HG02588 (cell line): ENCODE measurements around the gene STX16.

Source experiments
- ATAC-seq: cut with Tn5 transposase; IDR thresholded peaks from one replicate; pipeline ENCODE4 v1.9.1; 2021; ENCODE audit warnings: mild to moderate bottlenecking, moderate library complexity; ENCODE audit not compliant: unreplicated experiment

The STX16 gene, protein sequence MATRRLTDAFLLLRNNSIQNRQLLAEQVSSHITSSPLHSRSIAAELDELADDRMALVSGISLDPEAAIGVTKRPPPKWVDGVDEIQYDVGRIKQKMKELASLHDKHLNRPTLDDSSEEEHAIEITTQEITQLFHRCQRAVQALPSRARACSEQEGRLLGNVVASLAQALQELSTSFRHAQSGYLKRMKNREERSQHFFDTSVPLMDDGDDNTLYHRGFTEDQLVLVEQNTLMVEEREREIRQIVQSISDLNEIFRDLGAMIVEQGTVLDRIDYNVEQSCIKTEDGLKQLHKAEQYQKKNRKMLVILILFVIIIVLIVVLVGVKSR

DNA sequence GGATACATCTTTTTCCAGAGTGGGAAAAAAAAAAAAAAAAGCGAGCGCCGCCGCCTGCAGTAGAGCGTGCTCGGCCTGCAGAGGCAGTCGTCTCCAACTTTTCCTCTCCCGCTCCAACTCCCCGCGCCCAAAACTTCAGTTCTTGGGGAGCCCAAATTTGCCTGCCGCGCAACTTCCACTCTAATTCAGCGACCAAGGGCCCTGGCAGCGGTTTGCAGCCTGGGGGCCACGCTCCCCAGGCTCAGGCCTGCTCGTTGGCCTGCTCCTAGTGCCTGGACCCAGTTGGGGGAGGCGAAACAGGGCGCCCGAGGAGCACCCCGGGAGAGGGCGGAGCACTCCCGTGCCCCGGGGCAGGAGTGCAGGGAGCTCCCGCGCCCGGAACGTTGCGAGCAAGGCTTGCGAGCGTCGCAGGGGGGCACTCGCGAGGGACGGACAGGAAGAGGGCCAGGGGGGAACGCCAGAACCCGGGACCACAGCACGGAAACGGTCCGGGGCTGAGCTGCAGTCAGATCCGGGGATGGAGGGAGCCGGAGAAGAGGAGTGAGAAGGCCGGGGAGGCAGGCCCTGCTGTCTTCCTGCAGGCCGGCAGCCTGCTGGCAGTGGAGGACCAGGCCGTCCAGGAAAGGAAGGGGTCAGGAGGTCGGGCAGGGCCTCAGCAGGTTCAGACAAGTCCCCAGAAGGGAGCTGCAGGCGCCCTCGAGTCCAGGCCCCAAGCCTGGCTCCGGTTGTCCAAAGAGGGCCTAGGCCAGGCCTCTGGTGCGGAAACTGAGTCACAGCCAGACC is at the start of gene STX16:
STX16 (plus strand) TSS at position 508 of the 783 bp plus-strand sequence. CDS start 724 bp downstream, outside the sequence.
- peak; percentile 64 for ATAC-seq

DNA sequence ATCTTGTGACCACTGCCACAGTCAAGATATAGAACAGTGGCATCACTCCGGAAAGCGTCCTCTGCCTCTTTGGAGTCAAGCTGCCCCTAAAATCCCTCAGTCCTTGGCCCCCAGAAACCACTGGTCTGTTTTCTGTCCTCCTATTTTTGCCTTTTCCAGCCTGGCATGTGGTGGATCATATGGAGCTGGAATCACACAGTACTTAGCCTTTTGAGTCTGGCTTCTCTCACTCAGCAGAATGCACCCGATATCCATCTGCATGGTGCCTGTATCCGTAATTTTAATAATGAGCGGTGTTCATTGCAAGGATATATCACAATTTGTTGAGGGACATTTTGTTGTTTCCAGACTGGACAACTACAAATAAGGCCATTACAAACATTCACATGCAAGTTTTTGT is 49.0 kb upstream of the STX16 start:
- no peak for ATAC-seq

DNA sequence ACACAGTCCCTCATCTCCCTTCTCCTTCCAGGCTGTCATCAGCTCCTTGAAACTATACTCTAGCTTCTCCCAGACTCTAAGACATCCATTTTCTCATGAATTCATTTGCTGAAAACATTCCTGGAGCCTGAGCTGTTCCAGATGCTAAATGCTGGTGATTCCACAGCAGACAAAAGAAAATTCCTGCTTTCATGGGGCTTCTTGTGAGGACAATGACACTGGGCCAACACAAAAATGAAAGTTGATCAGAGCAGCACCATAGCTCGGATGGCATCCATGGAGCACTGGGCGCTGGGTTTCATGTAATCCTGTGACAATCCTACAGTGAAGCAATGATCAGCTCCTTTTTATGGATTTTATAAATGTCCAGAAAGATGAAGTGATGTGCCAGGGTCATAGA is 47.4 kb upstream of the STX16 start:
- ATAC-seq: no peak

DNA sequence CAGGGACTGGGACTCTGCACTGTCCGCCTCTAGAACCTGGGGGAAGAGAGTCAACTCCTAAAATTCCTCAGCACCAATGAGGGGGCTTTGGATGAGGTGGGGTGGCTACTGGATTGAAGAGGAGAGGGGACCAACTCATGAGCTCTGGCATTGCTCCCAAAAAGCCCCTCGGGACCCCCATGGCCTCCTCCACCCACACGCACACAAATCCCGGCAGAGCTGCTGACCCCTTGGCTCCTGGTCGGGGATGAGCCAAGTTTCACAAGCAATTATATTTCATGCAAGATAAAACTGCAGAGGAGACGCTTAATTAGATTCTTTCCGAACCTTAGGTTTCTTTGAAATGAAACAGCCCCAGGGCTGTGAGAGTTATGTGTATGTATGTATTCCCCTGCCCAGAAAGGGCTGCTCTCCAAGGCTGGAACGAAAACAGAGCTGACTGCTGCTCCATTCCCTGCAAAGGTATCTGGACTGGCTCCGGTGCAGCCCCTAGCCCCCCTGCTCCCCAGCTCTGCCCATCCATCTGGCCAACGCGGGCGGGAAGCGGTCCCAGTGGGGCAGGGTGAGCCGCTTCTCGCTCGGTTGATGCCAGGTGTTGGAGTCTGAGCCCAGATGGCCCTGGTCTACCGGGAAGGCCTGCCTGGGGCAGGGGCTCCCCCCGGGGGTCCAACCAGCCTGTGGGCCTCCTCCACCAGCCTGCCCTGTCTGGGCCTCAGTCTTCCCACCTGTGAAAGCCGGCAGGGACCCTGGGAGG is 46.8 kb upstream of the STX16 start:
- ATAC-seq: no peak

DNA sequence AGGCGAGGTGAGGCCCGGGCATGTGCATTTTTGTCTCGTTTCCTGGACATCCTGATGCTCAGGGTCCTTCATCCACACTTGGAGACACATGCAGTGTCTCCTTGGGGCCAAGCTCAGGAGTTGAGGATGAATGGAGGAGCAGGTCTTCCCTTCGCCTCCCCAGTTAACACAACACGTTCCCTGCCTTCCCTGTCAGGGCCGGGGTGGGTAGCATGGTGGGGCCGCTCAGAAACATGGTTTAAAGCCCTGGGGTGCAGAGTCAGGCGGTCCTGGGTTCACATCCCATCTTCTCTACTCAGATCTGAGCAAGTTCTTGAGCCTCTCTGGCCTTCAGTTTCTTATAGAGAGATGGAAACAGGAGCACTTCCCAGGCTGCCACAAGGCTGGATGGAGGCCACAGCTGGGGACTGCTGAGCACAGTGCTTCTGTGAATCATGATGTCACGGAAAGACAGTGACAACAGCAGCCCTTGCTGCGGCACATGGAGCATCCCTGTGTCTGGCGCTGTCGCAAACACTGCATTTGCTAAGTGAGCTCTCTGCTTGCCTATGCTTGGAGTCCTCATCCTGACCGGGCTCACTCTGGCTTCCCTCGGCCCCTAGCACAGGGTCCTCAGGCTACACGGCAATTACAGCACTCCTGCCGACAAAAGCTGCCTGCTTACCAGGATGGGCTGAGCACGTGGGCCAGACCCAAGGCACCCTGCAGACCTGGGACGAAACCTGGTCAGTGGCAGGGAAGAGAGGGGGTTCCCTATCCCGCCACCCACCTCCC is 45.6 kb upstream of the STX16 start:
- no peak for ATAC-seq

DNA sequence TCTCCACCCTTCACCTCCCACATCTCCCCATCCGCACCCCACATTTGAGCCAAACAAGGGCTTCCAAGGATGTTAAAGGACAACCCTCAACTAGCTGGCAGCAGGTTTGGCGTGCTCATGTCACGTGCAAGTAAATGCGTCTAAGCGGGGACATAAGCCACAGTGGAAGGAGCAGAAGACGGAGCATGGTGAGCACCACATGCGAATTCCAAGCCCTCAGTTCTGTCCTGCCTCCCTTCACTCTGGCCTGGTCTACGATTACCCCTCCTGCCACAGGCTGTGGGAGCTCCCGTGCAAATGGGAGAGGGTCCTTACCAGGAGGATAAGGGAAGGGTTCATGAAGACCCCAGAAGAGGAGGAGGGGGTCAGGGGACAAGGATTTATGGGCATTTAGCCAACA is 44.9 kb upstream of the STX16 start:
- no peak for ATAC-seq

DNA sequence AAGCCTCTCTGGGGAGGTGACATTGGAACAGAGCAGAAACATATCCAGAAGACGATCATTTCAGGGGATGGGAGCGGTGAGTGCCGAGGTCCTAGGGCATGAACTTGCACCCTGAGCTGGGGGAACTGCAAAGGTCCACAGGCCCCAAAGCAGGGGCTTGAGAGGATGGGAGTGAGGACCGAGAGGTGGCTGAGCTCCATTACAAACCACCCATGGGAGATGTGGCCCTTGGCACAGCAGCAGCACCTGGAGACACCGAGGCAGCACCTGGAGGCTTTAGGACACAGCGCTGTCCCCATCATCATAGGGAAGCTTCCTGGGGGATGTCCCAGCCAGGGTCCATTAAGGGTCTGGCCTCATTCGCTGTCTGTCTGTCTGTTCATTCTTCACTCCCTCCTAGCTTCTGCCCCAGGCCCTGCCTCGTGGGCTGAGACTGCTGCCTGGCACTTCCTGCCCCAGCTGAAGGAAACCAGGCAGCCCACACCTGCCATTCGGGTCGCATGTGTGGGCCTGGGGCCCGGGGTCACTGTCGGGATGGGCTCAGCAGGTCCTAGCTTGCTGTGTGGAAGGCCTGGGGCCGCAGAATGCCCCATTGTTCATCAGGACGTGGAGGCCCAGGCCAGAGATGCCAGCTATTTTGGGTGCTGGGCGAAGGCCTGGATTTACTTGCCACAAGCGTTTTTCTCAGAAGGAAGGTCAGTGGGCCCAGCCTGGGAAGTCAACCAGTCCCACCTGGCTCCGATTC is 42.8 kb upstream of the STX16 start:
- ATAC-seq: no peak

DNA sequence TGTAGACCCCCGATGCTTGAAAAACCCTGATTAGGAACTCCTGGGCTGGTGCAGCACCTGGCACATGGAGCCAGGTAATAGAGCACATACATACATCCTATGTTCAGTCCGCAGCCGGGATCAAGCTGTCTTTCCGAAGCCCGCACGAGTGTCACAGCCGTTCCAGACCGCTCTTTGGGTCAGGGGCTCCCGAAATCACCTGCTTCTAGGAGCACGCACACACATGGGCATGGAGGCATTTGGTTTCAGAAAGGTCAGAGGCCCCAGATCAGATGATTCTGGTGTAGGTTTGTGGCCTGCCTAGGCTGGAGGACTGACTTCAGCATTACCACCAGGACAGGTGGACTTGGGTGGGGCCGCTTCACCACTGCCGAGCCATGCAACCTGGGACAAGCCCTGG is 42.1 kb upstream of the STX16 start:
- ATAC-seq: no peak

DNA sequence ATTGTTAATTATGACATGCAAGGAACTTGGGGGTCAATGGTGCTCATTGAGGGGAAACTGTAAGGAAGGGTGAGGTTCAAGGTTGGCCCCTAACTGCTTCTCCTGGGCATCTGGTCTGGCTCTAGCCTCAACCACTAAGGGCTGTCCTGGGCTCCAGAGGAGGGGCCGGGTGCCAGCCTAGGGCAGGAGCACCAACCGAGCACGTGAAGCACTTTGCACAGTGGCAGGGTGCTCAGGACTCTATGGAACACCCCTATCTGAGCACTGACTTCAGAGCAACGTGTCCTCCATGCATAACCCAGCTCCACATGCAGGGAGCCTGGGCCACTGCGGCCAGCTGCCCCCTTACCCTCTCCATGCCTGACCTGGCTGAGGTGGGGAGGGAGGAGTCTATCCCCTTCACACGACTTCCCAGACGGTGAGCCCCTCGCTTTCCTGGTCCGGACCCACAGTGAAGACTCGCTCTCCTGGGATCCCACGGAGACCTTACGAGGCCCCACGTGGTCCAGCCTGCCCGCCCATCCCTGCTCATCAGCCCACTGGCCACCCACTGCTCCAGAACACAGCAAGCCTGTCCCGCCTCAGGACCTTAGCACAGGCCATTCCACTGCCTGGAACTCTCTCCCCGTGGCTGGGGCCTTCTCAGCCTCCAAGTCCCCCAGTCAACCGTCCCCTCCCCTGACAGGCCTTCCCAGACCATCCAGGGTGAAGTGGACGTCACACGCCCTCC is 40.8 kb upstream of the STX16 start:
- no peak for ATAC-seq

DNA sequence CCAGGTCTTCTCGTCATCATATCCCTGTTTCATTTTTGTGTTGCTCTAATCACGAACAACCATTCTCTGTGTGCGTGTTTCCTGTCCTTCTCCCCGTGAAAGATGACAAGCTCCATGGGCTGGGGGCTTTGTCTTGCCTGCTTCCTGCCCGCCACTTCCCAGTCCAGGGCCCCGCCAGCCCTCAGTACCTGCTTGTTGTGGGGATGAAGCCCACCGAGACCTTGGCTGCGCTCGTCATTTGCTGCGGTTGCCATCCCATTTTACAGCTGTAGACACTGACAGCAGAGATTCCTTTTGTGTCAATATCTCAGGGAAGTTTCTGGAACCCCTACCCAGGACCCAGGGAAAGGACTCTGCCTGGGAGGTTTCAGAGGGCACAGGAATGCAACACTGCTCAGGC is 40.3 kb upstream of the STX16 start:
- no peak for ATAC-seq

DNA sequence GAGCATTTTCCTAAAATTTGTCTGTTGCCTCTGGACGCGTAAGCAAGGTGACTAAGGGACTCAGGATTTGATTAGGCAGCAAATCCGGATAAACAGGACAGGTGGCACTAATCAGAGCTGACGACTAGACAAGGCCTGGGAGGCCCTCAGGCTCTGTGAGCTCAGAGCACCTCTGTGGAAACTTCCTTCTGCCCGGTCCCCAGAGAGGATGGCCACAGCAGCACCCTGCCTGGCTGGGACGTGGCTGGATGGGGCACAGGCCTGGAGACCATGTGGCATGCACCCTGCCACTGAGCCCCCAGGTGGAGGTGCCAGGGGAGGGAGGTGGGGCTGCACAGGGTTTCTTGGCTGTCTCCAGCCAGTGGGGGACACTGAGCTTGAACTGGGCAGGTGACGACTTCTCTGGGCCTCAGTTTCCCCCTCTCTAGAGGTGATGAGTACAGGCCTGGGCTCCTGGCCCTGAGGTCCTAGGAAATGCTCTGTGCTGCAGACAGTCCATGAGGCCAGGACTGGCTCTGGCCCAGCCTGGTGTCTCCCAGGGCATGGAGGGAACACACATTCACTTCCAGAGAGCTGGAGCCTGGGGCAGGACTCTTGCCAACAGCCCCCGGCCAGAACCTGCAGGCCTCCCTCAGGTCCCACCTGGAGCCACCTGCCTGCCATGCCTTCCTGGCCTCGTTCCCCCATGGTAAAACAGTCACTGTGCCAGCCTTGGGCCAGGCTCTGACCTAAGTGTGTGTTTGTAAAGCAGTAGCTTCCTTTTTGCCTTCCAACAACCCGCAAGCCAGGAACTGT is 39.6 kb upstream of the STX16 start:
- ATAC-seq: no peak

DNA sequence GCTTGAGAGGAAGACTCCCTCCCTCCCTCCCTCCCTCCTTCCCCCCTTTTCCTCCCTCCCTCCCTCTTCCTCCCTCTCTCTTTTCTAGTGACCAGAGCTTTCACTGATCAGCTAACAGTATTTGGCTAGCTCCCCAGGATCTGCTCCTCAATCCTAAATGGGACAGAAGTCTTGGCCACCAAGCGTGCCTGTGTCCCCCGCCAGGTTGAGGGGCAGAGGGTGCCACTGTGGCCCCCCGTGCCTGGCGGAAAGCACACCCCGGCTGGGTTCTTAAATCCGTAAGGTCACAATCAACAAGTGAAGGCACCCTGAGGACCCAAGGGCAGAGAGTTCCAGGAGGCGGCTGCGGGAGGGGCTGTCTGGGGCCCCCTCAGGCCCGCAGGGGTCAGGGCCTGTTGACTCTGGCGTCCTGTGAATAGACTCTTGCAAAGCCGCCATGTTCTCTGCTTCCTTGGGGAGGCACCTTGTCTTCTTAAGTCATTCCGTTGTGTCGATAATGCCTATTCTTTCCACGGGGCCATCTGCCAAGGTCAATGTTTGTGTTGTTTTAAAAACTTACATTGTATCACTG is 38.9 kb upstream of the STX16 start:
- ATAC-seq: no peak

DNA sequence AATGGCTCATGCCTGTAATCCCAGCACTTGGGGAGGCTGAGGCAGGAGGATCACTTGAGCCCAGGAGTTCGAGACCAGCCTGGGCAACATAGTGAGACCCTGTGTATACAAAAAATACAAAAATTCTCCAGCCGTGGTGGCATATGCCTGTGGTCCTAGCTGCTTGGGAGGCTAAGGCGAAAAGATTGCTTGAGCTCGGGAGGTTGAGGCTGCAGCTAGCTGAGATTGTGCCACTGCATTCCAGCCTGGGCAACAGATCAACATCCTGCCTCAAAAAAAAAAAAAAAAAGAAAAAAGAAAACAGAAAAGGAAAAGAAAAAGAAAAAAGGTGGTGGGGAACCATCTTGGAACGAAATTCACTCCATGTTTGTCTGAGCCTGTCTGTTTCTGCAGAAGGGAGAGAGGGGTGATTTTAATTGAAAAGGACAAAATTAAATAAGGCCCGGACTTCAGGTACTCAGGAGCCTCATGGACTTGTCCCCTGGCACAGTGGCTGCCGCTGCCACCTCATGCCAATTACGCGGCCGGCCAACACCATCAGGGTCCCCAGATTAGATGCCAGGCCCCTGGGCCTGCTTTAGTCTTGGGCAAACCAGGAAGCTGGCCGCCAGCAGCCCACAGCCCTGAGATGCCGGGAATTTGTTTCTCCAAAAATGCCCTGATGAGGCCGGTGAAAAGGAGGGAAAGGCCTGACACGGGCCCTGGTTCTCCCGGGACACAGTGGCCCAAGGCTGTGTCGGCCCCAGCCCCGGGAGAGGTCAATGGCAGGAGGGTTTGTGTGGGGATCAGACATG is 37.8 kb upstream of the STX16 start:
- no peak for ATAC-seq

DNA sequence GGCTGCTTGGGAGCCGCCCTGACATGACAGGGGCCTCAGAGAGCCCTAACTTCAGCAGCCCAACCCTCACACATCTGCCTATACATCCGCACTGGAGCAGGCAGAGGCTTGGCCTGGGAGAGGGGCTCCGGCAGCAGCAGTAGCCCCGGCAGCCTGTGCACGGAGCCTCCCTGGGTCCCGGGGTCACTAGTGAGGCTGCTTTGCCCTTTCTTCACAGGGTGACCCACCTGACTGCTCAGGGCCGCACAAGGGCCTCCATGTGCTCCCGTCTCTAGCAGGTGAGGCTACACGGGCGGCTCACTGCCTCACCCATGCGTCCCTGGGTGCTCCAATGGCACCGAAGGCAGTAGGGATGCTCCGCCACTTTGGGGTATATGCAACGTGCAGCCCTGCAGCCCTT is 36.7 kb upstream of the STX16 start:
- ATAC-seq: no peak

DNA sequence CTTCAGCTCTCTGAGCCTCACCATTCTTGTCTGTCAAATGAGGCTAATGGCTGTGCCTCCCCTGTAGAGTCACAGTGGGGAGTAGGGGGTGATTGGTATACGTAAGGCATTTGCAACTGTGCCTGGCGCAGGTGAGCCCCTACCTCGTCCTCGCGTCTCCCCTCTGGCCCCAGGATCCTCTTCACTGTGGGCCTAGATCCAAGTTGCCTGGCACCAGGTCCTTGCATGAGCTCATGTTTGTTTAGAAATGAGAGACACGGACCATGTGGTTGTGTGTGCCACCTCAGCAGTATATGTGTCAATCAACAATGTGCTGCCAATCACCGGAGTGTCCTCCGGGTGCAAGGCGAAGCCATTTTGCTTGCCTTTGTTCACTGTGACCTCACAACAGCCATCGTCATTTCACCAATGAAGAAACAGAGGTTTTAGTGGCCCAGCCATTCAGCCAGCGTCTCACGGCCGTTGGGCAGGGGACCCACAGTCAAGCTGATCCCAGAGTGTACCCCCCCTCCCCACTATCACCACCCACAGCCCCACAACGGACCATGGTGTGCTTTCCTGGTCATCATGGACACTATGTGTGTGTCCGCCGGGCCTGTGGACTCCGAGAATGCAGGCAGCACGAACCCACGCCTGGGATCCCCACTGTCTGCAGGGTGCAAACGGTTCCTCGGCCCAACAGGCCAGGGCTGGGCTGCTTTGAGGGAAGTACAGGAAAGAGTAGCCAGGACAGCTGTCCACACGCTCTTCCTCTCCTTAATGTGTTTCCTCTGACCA is 35.9 kb upstream of the STX16 start:
- ATAC-seq: no peak

DNA sequence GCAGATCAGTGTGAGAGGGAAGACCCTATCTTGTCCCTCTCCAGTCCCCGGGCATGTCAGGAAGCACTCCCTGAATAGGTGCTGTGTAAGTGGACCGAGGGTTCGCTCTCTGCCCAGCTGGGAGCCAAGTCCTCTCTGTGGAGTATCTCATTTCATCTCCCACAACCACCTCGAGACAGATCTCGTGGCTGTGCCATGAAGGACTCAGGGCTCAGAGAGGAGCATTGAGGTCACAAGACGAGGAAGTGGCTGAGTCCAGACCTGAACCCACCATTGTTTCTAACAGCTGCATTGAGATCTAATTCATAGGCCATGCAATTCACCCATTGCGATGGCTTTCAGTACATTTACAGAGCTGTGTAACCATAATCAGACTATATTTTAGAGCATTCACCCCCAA is 34.7 kb upstream of the STX16 start:
- ATAC-seq: no peak

DNA sequence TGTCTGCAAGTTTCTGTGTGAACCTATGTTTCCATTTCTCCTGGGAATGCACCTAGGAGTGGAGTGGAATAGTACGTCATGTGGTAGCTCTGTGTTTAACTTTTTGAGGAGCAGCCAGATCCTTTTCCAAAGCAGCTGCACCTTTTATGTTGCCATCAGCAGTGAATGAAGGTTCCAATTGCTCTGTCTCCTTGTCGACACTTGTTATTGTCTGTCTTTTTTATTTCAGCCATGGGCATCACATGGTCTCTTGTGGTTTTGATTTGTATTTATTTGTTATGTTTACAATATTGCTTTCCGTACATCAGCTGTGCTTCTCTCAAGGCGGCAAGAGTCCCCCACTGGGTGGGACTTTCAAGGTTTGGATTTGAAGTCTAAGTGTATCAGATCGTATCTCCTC is 33.9 kb upstream of the STX16 start:
- no peak for ATAC-seq
